Measurements from ENCODE around the gene CSNK2A3. TPM values are rescaled to one million over a fixed set of nuclear protein-coding genes. Genes with fewer than 3 reads are reported as not detected.
"Not testable (repeated sequence)": the region's sequence is repeated elsewhere in the genome, so short reads cannot be mapped to it uniquely, and the experiment has no call there.

CSNK2A3 gene
- total RNA-seq, result 1 to 10 TPM in 2 of 4 donors, under 1 TPM in 2; 0.51 to 4.5 (median 2.0) TPM

DNA sequence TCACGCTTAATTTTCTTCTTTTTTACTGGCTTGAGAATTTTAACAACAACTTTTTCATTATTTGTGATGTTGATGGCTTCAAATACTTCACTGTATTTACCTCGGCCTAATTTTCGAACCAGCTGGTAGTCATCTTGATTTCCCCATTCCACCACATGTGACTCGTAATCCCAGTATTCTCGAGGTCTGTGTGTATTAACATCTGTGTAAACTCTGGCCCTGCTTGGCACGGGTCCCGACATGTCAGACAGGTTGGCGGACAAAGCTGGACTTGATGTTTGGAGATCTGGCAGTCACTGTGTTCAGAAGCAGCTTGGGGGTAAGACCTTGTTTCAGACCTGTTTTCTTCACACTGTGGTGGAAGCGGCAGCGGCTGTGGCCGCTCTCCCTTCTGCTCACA lies at the start of gene CSNK2A3:
Gene CSNK2A3 (minus strand): TSS at position 373 of the 400 bp plus-strand sequence. CDS start 131 bp downstream, at position 242.
- not testable (repeated sequence) for TF ChIP-seq CTCF (IDR thresholded peaks at IDR 0.05; ENCODE audit: low read depth)

GRCh38 chr11:11401960-11402535 lies 49.0 kb upstream of the CSNK2A3 start:
- TF ChIP-seq CTCF (IDR thresholded peaks at IDR 0.05; ENCODE audit: low read depth), result no peak

DNA sequence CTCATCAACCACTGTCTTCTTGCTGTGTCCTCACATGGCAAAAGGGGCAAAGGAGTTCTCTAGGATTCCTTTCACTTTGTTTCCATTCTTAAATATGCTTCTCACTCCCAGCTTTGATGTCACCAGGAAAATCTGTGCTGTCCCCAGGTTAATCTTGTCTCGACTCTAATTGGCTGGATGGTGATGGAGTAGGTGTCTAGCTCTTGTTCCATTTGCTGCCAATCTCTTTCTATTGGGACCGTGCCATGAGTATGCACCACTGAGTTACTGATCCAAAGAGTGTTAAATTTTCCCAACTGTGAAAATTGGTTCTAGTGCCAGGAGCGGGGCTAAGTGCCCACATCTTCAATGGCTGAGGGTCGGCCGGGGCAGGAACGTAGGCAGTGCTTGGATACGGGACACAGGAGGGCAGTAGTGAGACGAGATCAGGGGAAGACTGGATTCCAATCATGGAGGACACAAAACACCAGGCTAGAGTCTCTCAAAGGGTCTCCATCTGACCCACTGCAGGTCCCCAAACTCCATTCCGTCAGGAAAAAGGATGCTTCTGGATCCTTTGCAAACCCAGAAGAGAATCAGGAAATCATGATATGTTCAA lies 47.7 kb upstream of the CSNK2A3 start:
- no peak for TF ChIP-seq CTCF (IDR thresholded peaks at IDR 0.05; ENCODE audit: low read depth)

DNA sequence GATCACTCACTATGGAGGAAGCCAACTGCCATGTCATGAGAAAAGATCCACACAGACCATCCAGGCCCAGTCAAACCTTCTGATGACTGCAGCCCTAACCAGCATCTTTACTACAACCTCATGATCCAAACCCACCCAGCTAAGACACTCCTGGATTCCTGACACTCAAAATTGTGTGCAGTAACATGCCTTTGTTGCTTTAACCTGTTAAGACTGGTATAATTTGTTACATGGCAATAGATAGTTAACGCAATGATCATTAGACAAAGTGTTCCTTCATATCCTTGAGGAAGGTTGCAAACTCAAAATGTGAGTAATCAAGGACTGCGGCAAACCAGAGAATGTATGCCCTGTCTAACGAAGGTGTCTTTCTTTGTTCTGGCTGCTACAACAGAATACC lies 47.1 kb upstream of the CSNK2A3 start:
- no peak for TF ChIP-seq CTCF (IDR thresholded peaks at IDR 0.05; ENCODE audit: low read depth)

DNA sequence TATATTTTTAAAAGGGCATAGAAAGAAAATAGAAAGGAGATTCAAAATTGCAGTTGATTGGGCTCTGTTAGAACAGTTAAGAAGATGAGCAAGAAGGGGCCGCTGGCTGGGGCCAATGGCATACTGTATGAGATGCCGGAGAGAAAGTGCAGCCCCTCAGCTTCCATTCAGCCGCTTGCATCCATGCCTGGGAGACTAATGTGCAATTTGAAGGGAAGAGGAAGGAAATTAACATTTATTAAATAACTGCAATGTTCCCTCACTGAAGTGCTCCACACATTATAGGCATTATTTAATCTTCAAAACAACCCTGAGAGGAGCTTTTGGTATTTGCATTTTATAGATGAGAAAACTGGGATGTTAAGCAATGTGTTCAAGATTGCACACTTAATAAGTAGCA lies 44.7 kb upstream of the CSNK2A3 start:
- TF ChIP-seq CTCF (IDR thresholded peaks at IDR 0.05; ENCODE audit: low read depth), result no peak

DNA sequence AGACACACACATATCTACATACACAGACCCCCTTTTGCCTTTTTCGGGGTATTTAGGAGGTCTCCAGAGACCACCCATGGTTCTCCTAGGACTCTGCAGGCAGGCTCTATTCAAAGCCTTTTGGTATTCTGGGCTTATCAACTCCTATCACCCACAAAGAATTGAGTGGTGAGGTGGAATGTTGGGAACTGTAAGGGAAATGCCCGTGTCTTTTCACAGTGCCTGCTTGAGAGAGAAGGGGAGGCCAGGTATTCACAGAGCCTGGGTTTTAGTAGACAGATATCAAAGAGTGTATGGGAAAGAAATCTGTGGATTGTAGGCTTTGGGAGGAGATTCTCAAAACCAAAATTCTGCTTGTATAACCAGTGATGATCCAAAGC lies 44.0 kb upstream of the CSNK2A3 start:
- no peak for TF ChIP-seq CTCF (IDR thresholded peaks at IDR 0.05; ENCODE audit: low read depth)

DNA sequence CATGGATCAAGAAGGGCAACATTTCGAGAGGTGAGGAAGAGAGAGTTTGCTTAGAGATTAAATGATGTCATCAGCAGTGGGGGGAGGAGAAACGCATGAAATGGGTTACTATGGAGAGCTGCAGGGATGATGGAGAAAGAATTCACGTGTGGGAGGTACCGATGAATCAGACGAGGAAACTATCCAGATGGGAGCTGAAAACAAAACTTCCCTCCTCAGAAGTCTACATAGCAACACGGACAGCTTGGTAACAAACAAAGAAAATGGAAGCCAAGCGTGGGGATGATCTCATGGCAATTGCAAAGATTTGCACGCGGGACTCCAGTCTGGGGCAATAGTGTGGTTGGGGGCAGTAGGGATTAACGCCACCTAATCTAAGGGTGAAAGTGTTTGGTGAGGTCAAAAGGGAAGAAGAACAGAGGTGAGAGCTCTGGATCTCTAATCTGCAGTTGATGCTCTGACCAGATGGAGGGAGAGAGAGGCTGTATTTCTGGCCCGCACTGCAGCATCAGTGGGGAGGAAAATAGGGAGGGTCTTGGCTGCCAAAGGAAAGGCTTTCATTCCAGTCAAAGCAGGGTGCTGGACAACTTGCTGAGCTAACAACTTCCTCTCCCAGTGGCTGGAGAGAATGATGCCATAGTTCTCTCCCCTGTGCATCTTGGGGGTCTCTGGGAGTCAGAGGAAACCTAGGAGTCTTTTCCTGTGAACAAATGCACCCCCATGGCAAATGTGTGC lies 43.4 kb upstream of the CSNK2A3 start:
- no peak for TF ChIP-seq CTCF (IDR thresholded peaks at IDR 0.05; ENCODE audit: low read depth)

Data from subcutaneous adipose tissue (tissue), 4 donors.